ENCODE data around the gene CISH. TPM values are rescaled to one million over a fixed set of nuclear protein-coding genes. Genes with fewer than 3 reads are reported as not detected.

The CISH gene
- total and polyA plus RNA-seq, 12 donors, result 5.4 to 131 (median 23.1) TPM

DNA sequence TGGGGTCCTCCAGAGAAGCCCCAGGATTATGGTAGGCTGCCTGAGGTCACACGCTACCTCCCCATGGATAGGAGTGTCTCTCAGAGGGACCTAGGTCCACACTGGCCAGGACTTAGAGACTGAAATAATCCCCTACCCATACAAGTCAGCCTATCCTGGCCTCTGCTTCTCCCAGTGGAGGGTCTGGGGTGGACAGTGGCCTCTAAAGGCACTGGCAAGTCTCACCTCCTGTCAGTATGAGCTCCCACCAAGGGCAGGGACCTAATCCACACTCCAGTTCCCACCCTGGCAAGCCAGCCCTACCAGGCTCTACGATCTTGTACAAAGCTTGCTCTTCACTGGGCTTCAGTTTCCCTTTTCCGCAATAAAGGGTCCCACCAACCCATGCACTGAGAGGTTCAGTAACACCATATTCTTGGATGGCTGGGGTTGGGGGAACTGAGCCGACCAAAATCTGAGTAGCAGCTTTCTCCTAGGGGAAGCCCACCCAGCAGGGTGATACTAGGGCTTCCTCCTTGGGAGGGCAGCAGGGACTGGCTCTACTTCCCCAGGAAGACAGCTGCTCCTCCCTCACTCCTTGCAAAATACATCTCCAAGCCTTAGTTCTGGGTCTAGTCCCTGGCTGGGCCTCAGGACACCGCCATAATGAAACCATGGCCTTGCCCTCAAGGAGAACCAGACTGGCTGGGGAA, 2.4 kb downstream of the CISH start:
- Histone ChIP-seq H3K27me3 (no peaks in the 10 kb centered on the region), H3K27ac (peak overlapping the region in 7 of 10 donors; percentile 88 to 99 (median 98)), H3K4me1 (peaks cover 22 to 95% (median 86%) of the 10 kb centered on the region in 9 donors), H3K36me3 (peaks cover 0 to 62% (median 23%) of the 10 kb centered on the region in 9 donors), H3K4me3 (peak overlapping the region in 8 of 10 donors; percentile 4 to 93 (median 84)), H3K9me3 (no peaks in the 10 kb centered on the region)
- DNase-seq (no peak), ATAC-seq (no peak)
- intact Hi-C loops (cut with DNase I), result no loop called here
- 80 to 82% methylated on average over 5 of the region's 5 CpGs for WGBS, 2 donors
- TF ChIP-seq, protein P1, sequence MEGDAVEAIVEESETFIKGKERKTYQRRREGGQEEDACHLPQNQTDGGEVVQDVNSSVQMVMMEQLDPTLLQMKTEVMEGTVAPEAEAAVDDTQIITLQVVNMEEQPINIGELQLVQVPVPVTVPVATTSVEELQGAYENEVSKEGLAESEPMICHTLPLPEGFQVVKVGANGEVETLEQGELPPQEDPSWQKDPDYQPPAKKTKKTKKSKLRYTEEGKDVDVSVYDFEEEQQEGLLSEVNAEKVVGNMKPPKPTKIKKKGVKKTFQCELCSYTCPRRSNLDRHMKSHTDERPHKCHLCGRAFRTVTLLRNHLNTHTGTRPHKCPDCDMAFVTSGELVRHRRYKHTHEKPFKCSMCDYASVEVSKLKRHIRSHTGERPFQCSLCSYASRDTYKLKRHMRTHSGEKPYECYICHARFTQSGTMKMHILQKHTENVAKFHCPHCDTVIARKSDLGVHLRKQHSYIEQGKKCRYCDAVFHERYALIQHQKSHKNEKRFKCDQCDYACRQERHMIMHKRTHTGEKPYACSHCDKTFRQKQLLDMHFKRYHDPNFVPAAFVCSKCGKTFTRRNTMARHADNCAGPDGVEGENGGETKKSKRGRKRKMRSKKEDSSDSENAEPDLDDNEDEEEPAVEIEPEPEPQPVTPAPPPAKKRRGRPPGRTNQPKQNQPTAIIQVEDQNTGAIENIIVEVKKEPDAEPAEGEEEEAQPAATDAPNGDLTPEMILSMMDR (IDR thresholded peaks at IDR 0.05), result no peak

DNA sequence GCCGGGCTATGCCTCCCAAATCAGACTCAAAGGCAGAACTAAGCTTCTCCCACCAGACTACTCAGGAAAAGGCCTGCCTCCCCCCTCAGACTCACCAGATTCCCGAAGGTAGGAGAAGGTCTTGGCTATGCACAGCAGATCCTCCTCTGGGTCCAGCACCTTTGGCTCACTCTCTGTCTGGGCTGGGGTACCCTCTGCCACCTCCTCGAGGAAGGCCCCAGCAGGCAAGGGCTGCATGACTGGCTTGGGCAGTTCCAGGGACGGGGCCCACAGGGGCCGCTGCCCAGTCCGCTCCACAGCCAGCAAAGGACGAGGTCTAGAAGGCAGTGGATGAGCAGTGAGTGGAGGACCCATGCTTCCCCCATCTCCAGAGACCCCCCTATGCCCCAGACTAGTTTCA, 3.3 kb downstream of the CISH start:
- Histone ChIP-seq H3K27me3 (no peaks in the 10 kb centered on the region), H3K27ac (peak overlapping the region in 7 of 10 donors; percentile 11 to 99 (median 98)), H3K9me3 (no peaks in the 10 kb centered on the region), H3K36me3 (peaks cover 0 to 69% (median 24%) of the 10 kb centered on the region in 9 donors), H3K4me3 (peak overlapping the region in 4 of 10 donors; percentile 4 to 93 (median 79)), H3K4me1 (peaks cover 19 to 95% (median 88%) of the 10 kb centered on the region in 9 donors)
- intact Hi-C loops (cut with DNase I), result no loop called here
- WGBS, 2 donors, result 74 to 82% methylated on average over 7 of the region's 7 CpGs
- ATAC-seq (no peak), DNase-seq (no peak)
- TF ChIP-seq, protein P1 (IDR thresholded peaks at IDR 0.05), result no peak

DNA sequence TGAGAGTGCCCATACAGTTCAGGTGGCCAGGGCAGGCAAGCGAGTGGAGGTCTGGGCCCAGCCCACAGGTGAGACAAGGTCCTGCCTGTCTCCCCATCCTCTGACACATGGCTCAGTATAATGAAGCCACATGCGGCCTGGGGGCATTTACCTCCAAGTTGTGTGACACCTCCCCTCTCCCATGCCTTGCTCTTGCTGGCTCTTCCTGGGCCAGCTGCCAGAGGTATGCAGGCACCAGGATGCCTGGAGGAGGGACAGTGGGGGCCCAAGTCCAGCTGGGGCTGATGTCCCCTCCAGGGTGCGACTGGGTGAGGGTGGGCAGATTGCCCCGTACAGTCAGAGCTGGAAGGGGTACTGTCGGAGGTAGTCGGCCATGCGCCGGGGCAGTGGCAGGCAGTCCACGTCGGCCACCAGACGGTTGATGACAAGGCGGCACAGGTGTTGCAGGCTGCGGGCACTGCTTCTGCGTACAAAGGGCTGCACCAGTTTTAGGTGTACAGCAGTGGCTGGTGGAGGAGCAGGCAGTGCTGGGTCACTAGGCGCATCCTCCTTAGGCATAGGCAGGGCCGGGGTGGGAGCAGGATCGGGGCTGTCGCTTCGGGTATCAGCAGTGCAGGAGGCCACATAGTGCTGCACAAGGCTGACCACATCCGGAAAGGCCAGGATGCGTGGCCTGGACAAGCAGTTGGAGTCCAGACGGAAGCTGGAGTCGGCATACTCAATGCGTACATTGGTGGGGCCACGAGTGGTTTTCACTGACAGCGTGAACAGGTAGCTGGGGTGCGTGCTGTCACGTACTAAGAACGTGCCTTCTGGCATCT, 4.1 kb downstream of the CISH start:
- ATAC-seq (no peak), DNase-seq (no peak)
- H3K9me3 ChIP-seq, result no peaks in the 10 kb centered on the region
- H3K4me3 ChIP-seq, result peak overlapping the region in 4 of 10 donors; percentile 2 to 93 (median 79)
- peaks cover 0 to 69% (median 24%) of the 10 kb centered on the region in 9 donors for H3K36me3 ChIP-seq
- intact Hi-C loops (cut with DNase I), result no loop called here
- no peaks in the 10 kb centered on the region for H3K27me3 ChIP-seq
- H3K27ac ChIP-seq, result peak overlapping the region in 8 of 10 donors; percentile 93 to 99 (median 99)
- peaks cover 21 to 95% (median 88%) of the 10 kb centered on the region in 9 donors for H3K4me1 ChIP-seq
- TF ChIP-seq, protein P1 (IDR thresholded peaks at IDR 0.05), result no peak
- 71 to 74% methylated on average over 29 of the region's 29 CpGs for WGBS, 2 donors

DNA sequence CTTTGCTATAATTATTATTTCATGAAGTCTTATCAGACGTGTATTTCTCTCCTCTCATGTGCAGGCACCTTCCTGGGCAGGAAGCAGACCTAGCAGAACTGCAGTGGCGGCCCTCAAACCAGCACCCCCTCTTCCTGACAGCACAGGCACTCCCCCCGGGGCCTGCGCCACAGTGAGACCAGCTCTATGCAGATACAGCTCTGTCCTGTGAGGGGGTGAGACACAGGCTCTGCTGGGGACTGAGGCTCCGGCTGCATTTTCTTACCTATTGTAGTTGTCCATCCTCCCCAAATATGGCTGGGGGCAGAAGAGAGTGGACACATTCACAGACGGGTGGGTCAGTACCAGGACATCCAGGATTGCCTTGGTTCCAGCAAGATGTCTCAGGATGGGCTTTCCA, 5.0 kb downstream of the CISH start:
- DNase-seq (peak in 1 of 2 donors; percentile 6), ATAC-seq (no peak)
- H3K4me1 ChIP-seq, result peaks cover 25 to 100% (median 92%) of the 10 kb centered on the region in 9 donors
- TF ChIP-seq, protein P1 (IDR thresholded peaks at IDR 0.05), result no peak
- H3K27me3 ChIP-seq, result no peaks in the 10 kb centered on the region
- 56 to 65% methylated on average over 6 of the region's 6 CpGs for WGBS, 2 donors
- no peaks in the 10 kb centered on the region for H3K9me3 ChIP-seq
- peak overlapping the region in 9 of 10 donors; percentile 61 to 99 (median 99) for H3K27ac ChIP-seq
- peak overlapping the region in 4 of 10 donors; percentile 1 to 88 (median 36) for H3K4me3 ChIP-seq
- intact Hi-C loops (cut with DNase I), result no loop called here
- peaks cover 0 to 69% (median 24%) of the 10 kb centered on the region in 9 donors for H3K36me3 ChIP-seq

All from heart right ventricle (tissue), 16 donors.